ENCODE data around the gene BBS9.

BBS9 gene

GRCh38 chr7:33423646-33424020 is 294.3 kb downstream of the BBS9 start:
- Mint-ChIP-seq H3K27me3 (no peaks in the 10 kb centered on the region), H3K4me1 (ENCODE audit: low read depth) (no peaks in the 10 kb centered on the region), H3K9me3 (no peaks in the 10 kb centered on the region), H3K4me3 (no peak overlapping the region), H3K36me3 (ENCODE audit: low read depth) (no peaks in the 10 kb centered on the region), H3K27ac (no peak overlapping the region)

- Mint-ChIP-seq H3K4me1 (ENCODE audit: low read depth) (no peaks in the 10 kb centered on the region), H3K27me3 (no peaks in the 10 kb centered on the region), H3K9me3 (no peaks in the 10 kb centered on the region), H3K36me3 (ENCODE audit: low read depth) (no peaks in the 10 kb centered on the region), H3K4me3 (no peak overlapping the region), H3K27ac (no peak overlapping the region)
Measured at GRCh38 chr7:33425395-33425794, 296.0 kb downstream of the BBS9 start.

- H3K27ac Mint-ChIP-seq: no peak overlapping the region
Measured at GRCh38 chr7:33425929-33426678, 296.7 kb downstream of the BBS9 start.

GRCh38 chr7:33428415-33428814 is 299.1 kb downstream of the BBS9 start:
- Mint-ChIP-seq H3K36me3 (ENCODE audit: low read depth) (no peaks in the 10 kb centered on the region), H3K27ac (no peak overlapping the region), H3K27me3 (no peaks in the 10 kb centered on the region), H3K4me1 (ENCODE audit: low read depth) (no peaks in the 10 kb centered on the region), H3K4me3 (no peak overlapping the region), H3K9me3 (no peaks in the 10 kb centered on the region)

More at GRCh38 chr7:33425929-33426678, 296.7 kb downstream of the BBS9 start:
- no peaks in the 10 kb centered on the region for H3K36me3 Mint-ChIP-seq (ENCODE audit: low read depth)
- no peaks in the 10 kb centered on the region for H3K27me3 Mint-ChIP-seq
- no peaks in the 10 kb centered on the region for H3K9me3 Mint-ChIP-seq
- H3K4me1 Mint-ChIP-seq (ENCODE audit: low read depth): no peaks in the 10 kb centered on the region
- no peak overlapping the region for H3K4me3 Mint-ChIP-seq

GRCh38 chr7:33431543-33431942 is 302.2 kb downstream of the BBS9 start:
- no peak overlapping the region for H3K4me3 Mint-ChIP-seq
- H3K27me3 Mint-ChIP-seq: no peaks in the 10 kb centered on the region
- no peak overlapping the region for H3K27ac Mint-ChIP-seq
- no peaks in the 10 kb centered on the region for H3K36me3 Mint-ChIP-seq (ENCODE audit: low read depth)
- H3K9me3 Mint-ChIP-seq: no peaks in the 10 kb centered on the region
- no peaks in the 10 kb centered on the region for H3K4me1 Mint-ChIP-seq (ENCODE audit: low read depth)

GRCh38 chr7:33432821-33433220 is 303.5 kb downstream of the BBS9 start:
- Mint-ChIP-seq H3K4me1 (ENCODE audit: low read depth) (no peaks in the 10 kb centered on the region), H3K27me3 (no peaks in the 10 kb centered on the region), H3K36me3 (ENCODE audit: low read depth) (no peaks in the 10 kb centered on the region), H3K9me3 (no peaks in the 10 kb centered on the region), H3K4me3 (no peak overlapping the region), H3K27ac (no peak overlapping the region)

- Mint-ChIP-seq H3K36me3 (ENCODE audit: low read depth) (no peaks in the 10 kb centered on the region), H3K4me1 (ENCODE audit: low read depth) (no peaks in the 10 kb centered on the region), H3K27ac (no peak overlapping the region), H3K9me3 (no peaks in the 10 kb centered on the region), H3K27me3 (no peaks in the 10 kb centered on the region), H3K4me3 (no peak overlapping the region)
Measured at GRCh38 chr7:33433357-33433756, 304.0 kb downstream of the BBS9 start.

GRCh38 chr7:33444511-33444910 is 315.1 kb downstream of the BBS9 start:
- Mint-ChIP-seq H3K4me1 (ENCODE audit: low read depth) (peaks cover 5% of the 10 kb centered on the region), H3K9me3 (no peaks in the 10 kb centered on the region), H3K27me3 (no peaks in the 10 kb centered on the region), H3K27ac (no peak overlapping the region), H3K4me3 (no peak overlapping the region), H3K36me3 (ENCODE audit: low read depth) (no peaks in the 10 kb centered on the region)

GRCh38 chr7:33446551-33446950 is 317.2 kb downstream of the BBS9 start:
- H3K27me3 Mint-ChIP-seq: no peaks in the 10 kb centered on the region
- H3K36me3 Mint-ChIP-seq (ENCODE audit: low read depth): no peaks in the 10 kb centered on the region
- no peak overlapping the region for H3K27ac Mint-ChIP-seq
- H3K4me1 Mint-ChIP-seq (ENCODE audit: low read depth): peaks cover 13% of the 10 kb centered on the region
- no peak overlapping the region for H3K4me3 Mint-ChIP-seq
- no peaks in the 10 kb centered on the region for H3K9me3 Mint-ChIP-seq

- Mint-ChIP-seq H3K36me3 (ENCODE audit: low read depth) (no peaks in the 10 kb centered on the region), H3K4me3 (no peak overlapping the region), H3K27me3 (no peaks in the 10 kb centered on the region), H3K27ac (no peak overlapping the region), H3K4me1 (ENCODE audit: low read depth) (peaks cover 13% of the 10 kb centered on the region), H3K9me3 (no peaks in the 10 kb centered on the region)
Measured at GRCh38 chr7:33448035-33448434, 318.7 kb downstream of the BBS9 start.

GRCh38 chr7:33449847-33450246 is 320.5 kb downstream of the BBS9 start:
- H3K27ac Mint-ChIP-seq: no peak overlapping the region
- H3K4me1 Mint-ChIP-seq (ENCODE audit: low read depth): peaks cover 13% of the 10 kb centered on the region

GRCh38 chr7:33452805-33453502 is 323.6 kb downstream of the BBS9 start:
- H3K4me1 Mint-ChIP-seq (ENCODE audit: low read depth): peaks cover 11% of the 10 kb centered on the region
- H3K27me3 Mint-ChIP-seq: no peaks in the 10 kb centered on the region
- H3K4me3 Mint-ChIP-seq: no peak overlapping the region
- no peak overlapping the region for H3K27ac Mint-ChIP-seq
- H3K36me3 Mint-ChIP-seq (ENCODE audit: low read depth): no peaks in the 10 kb centered on the region
- H3K9me3 Mint-ChIP-seq: no peaks in the 10 kb centered on the region

More at GRCh38 chr7:33449847-33450246, 320.5 kb downstream of the BBS9 start:
- H3K36me3 Mint-ChIP-seq (ENCODE audit: low read depth): no peaks in the 10 kb centered on the region
- H3K4me3 Mint-ChIP-seq: no peak overlapping the region
- H3K9me3 Mint-ChIP-seq: no peaks in the 10 kb centered on the region
- H3K27me3 Mint-ChIP-seq: no peaks in the 10 kb centered on the region

- no peaks in the 10 kb centered on the region for H3K9me3 Mint-ChIP-seq
- no peaks in the 10 kb centered on the region for H3K36me3 Mint-ChIP-seq (ENCODE audit: low read depth)
- no peaks in the 10 kb centered on the region for H3K4me1 Mint-ChIP-seq (ENCODE audit: low read depth)
- no peak overlapping the region for H3K4me3 Mint-ChIP-seq
- no peaks in the 10 kb centered on the region for H3K27me3 Mint-ChIP-seq
- no peak overlapping the region for H3K27ac Mint-ChIP-seq
Measured at GRCh38 chr7:33457039-33457438, 327.7 kb downstream of the BBS9 start.

- H3K27me3 Mint-ChIP-seq: no peaks in the 10 kb centered on the region
- no peaks in the 10 kb centered on the region for H3K4me1 Mint-ChIP-seq (ENCODE audit: low read depth)
- no peaks in the 10 kb centered on the region for H3K36me3 Mint-ChIP-seq (ENCODE audit: low read depth)
- no peaks in the 10 kb centered on the region for H3K9me3 Mint-ChIP-seq
- H3K27ac Mint-ChIP-seq: no peak overlapping the region
- H3K4me3 Mint-ChIP-seq: no peak overlapping the region
Measured at GRCh38 chr7:33458581-33458980, 329.2 kb downstream of the BBS9 start.

- Mint-ChIP-seq H3K4me3 (no peak overlapping the region), H3K4me1 (ENCODE audit: low read depth) (no peaks in the 10 kb centered on the region), H3K27me3 (no peaks in the 10 kb centered on the region), H3K27ac (no peak overlapping the region), H3K36me3 (ENCODE audit: low read depth) (no peaks in the 10 kb centered on the region), H3K9me3 (no peaks in the 10 kb centered on the region)
Measured at GRCh38 chr7:33459340-33459751, 330.0 kb downstream of the BBS9 start.

GRCh38 chr7:33463131-33463530 is 333.8 kb downstream of the BBS9 start:
- peaks cover 6% of the 10 kb centered on the region for H3K9me3 Mint-ChIP-seq
- H3K4me3 Mint-ChIP-seq: no peak overlapping the region
- no peaks in the 10 kb centered on the region for H3K36me3 Mint-ChIP-seq (ENCODE audit: low read depth)
- H3K4me1 Mint-ChIP-seq (ENCODE audit: low read depth): no peaks in the 10 kb centered on the region
- H3K27ac Mint-ChIP-seq: no peak overlapping the region
- no peaks in the 10 kb centered on the region for H3K27me3 Mint-ChIP-seq
